GM21528 (cell line): ENCODE results near the gene PRR11.
A peak's percentile ranks its signal among the peaks of the same experiment; 100 is the strongest.
"Not testable (repeated sequence)": the region's sequence is repeated elsewhere in the genome, so short reads cannot be mapped to it uniquely, and the experiment has no call there.

Experiments
- ATAC-seq: cut with Tn5 transposase; IDR thresholded peaks from one replicate; pipeline ENCODE4 v1.9.1; 2021; ENCODE audit warnings: mild to moderate bottlenecking, moderate library complexity; ENCODE audit not compliant: unreplicated experiment, low FRiP score

PRR11 gene

GRCh38 chr17:59155439-59156177, at the start of gene PRR11:
Gene PRR11 (plus strand): TSS chr17:59155746. CDS start chr17:59169753, 14,007 bp downstream.
- peak; percentile 90 for ATAC-seq

DNA sequence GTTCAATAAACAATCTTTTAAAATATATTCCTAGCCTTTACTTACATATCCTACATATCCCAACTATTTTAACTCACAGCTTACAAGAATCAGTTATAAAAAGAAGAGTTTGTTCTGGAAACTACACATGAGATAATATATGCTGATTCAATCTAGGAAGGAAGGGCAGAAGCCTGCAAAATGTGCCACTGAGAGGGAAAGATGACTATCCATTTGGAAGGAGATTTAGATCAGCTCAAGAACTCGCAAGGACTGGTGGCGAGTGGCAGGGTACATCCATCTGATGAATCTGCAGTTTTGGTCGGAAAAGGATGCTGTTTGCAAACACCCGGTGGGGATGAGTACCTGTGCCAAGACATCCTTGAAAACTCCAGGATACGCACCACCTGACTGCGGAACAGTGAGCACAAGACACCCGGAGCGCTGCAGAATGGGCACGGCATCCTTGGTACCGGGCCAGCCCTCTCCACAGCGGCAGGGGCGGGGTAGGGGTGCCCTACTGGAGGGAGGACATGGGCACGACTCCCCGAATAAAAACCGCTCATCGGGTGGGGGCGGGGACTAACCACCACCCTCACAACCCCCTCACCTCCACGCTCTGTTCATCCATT, 49.6 kb upstream of the PRR11 start:
- peak; percentile 31 for ATAC-seq

GRCh38 chr17:59106463-59107305, 48.9 kb upstream of the PRR11 start, which contains the start of gene TRIM37:
Gene TRIM37 (minus strand): TSS chr17:59106880. CDS start chr17:59106461, 419 bp downstream.
- ATAC-seq: peak; percentile 92

- ATAC-seq: no peak
Measured at GRCh38 chr17:59107306-59107670, 48.3 kb upstream of the PRR11 start.

GRCh38 chr17:59108400-59109102, 47.0 kb upstream of the PRR11 start:
- ATAC-seq: no peak

GRCh38 chr17:59110973-59111372, 44.6 kb upstream of the PRR11 start:
- ATAC-seq: no peak

DNA sequence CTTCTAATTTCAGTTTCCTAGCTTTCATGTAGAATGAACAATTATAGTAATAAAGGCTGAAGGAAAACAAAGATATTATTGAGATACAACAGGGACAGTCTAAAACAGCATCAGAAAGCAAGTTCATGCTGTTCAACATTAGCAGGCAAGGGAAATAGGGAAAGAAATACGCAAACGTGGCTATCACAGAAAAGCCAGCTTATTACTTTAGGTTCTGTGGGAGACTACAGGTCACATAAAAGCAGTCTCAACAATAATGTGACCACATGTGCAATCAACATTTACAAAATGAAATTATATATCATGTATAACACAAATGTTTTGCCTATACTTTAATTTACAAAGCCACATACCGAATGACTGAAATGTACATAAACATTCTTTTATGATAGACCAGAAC, 44.0 kb upstream of the PRR11 start:
- ATAC-seq: no peak

DNA sequence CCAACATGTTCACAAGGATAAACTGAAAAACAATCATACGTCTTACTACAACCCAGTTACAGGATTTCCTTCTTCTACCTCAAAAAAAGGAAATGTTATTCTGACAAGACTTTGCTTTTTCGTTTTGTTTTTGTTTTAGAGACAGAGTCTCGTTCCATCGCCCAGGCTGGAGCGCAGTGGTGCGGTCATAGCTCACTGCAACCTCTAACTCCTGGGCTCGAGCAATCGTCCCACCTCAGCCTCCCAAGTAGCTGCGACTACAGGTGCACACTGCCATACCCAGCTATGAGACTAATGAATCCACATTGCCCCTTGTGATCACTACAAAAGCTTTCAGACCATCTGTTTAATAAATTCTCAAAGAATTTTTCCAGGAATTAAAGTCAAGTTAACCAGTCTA, 40.1 kb upstream of the PRR11 start:
- ATAC-seq: no peak

GRCh38 chr17:59121901-59122480, 33.6 kb upstream of the PRR11 start:
- ATAC-seq: no peak

DNA sequence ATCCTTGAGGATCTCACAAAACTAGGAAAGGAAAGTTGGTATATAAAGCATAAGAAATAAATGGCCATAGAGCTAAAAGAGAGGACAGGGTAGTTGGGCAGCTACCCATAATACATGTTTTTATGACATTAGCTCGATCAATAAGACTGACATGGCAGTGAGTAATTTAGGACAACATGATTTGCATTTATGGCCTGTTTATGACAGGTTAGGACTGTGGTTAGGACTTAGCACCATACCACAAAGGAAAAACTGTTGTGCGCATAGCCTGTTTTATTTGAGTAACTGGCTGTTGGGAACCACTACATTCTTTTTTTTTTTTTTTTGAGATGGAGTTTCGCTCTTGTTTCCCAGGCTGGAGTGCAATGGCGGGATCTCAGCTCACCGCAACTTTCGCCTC, 30.9 kb upstream of the PRR11 start:
- ATAC-seq: no peak

GRCh38 chr17:59126809-59127417, 28.6 kb upstream of the PRR11 start:
- no peak for ATAC-seq

GRCh38 chr17:59129814-59130213, 25.7 kb upstream of the PRR11 start:
- ATAC-seq: no peak

DNA sequence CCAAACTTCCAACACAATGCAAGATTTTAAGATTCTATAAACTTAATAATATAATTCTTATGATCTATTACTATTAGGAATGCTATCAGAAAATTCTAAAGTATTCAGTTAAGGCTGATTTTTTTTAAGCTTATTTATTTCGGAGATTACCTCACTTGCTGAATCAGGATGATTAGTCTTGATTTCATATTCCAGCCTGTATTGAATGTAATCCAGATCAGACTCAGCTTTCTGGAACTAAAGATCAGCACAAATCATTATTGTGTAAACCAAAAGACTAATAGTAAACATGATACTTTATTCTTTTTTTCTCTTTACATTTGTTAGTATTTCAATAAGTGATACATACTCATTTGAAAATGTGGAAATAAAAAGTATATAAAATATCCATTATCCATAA, 24.4 kb upstream of the PRR11 start:
- ATAC-seq: no peak

- ATAC-seq: not testable (repeated sequence)
Measured at GRCh38 chr17:59138339-59138738, 17.2 kb upstream of the PRR11 start.

- ATAC-seq: no peak
Measured at GRCh38 chr17:59139939-59140338, 15.6 kb upstream of the PRR11 start.

DNA sequence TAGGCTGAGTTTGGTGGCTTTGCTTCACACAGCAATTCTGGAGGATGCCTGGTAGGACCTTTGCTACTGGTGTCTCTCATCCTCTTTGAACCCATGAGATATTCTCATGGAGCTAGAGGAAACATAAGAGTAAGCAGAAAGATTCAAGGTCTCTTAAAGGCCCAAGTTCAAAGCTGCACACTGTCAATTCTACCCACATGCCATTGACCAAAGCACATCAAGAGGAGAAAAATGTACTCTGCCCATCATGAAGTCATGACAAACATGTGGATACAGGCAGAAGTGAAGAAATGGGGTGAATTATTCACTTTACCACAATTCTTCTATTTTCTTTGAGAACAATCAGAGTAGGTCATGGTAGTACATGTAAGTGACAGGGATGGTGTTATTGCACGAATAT, 13.7 kb upstream of the PRR11 start:
- no peak for ATAC-seq

- no peak for ATAC-seq
Measured at GRCh38 chr17:59145571-59146096, 9.9 kb upstream of the PRR11 start.

DNA sequence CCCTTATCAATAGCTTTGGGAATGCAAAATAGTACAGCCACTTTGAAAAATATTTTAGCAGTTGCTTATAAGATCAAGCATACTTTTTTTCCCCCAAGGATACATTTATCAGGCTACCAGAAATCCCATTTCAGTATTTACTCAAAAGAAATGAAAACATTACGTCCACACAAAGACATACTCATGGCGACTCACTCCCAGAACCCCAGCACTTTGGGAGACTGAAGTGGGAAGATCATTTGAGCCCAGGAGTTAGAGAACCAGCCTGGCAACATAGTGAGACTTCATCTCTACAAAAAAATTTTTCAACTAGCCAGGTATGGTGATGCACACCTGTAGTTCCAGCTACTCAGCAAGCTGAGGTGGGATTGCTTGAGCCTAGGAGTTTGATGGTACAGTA, 6.5 kb upstream of the PRR11 start:
- no peak for ATAC-seq

GRCh38 chr17:59149841-59150511, 5.6 kb upstream of the PRR11 start:
- no peak for ATAC-seq
